HG02885 (cell line): ENCODE results near the gene RGL3.
"Not testable (repeated sequence)": the region's sequence is repeated elsewhere in the genome, so short reads cannot be mapped to it uniquely, and the experiment has no call there.

Source experiments
- ATAC-seq: cut with Tn5 transposase; IDR thresholded peaks from one replicate; pipeline ENCODE4 v1.9.1; 2021; ENCODE audit warnings: mild to moderate bottlenecking; ENCODE audit not compliant: unreplicated experiment, poor library complexity

RGL3 gene

GRCh38 chr19:11418549-11419506, at the start of gene RGL3:
TSS of gene RGL3 (minus strand) at chr19:11419314. CDS start at chr19:11419278, 36 bp downstream.
- ATAC-seq: no peak

- ATAC-seq: not testable (repeated sequence)
Observed at GRCh38 chr19:11468266-11468845, 49.2 kb upstream of the RGL3 start.

DNA sequence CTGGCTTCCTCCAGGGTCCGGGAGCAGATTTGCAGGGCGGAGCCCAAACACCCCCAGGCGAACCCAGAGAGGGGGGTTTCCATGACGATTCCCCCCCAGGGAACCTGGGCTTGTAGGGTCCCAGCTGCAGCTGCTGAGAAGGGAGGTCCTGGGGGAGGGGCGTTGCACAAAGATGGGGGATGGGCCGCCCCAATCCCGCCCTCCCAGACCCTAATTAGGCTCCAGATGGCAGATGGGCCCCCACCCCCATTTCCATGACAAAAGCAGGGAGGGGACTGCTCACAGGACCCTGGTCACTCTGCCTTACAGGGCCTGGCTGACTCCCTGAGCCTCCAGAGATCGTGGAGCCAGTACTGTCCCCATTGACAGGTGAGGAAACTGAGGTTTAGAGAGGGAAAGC, 46.5 kb upstream of the RGL3 start:
- no peak for ATAC-seq

GRCh38 chr19:11464333-11465265, 45.5 kb upstream of the RGL3 start:
- no peak for ATAC-seq

GRCh38 chr19:11463391-11463790, 44.3 kb upstream of the RGL3 start:
- no peak for ATAC-seq

DNA sequence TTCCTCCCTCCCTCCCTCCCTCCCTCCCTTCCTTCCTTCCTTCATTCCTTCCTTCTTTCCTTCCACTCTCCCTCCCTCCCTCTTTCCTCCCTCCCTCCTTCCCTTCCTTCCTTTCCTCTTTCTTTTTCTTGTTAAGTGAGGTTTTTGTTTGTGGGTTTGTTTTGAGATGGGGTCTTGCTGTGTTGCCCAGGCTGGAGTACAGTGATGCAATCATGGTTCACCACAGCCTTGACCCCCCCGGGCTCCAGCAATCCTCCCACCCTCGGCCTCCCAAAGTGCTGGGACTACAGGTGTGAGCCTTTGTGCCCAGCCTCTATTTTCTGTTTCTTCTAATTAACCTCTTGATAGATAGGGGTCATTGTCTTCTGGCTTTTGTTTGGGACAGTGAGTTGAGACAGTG, 42.3 kb upstream of the RGL3 start:
- ATAC-seq: no peak

DNA sequence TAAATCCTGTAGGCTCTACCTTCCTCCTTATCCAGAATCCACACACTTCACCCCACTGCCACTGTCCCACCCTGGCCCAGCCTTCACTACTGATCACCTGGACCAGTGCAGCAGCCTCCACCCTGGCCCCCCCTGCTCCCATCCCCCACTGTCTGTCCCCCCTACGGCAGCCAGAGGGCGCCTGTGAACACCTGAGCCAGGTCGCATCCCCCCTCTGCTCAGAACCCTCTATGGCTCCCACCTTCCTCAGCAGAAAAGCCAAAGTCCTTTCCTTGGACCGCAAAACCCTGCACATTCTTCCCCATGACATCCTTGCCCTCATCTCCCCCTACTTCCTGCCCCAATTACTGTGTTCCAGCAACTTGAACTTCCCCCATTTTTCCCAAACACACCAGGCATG, 41.1 kb upstream of the RGL3 start:
- no peak for ATAC-seq

- not testable (repeated sequence) for ATAC-seq
Observed at GRCh38 chr19:11458912-11459311, 39.8 kb upstream of the RGL3 start.

- no peak for ATAC-seq
Observed at GRCh38 chr19:11458236-11458900, 39.3 kb upstream of the RGL3 start.

DNA sequence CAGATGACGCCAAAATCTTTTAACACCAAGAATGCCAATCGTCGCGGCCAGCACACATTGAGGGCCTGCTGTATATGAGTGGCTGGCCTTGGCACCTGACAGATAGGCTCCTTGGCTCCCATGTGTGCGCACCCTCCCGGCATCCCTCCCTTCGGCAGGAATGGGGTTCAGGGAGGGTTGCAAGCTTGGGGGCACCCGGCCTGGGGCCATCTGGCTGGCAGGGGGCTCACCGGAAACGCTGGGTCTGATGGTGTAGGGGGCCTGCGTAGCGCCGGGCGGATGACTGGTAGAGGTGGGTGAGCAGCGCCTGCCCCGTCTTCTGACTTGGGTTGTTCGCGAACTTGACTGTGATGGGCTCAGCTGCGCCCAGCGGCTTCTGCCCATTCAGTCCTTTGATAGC, 38.7 kb upstream of the RGL3 start:
- ATAC-seq: no peak

DNA sequence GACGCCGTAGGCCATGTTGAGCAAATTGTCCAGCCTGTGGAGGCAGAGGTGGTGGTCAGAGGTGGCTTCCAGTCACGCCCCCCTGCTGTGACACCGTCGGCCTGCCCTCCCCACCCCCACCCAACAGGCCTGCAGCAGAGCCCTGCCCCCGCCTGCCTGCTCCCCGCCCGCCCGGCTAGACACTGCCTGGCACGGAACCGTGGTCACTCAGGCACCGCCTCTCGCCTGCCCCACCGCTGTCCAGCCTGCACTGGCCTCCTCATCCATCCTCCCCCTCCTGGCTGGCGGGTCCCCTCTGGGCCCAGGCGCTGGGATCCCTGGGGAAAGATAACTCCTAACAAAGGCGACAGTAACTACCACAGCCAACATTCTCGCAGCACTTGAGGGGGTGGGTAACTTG, 38.0 kb upstream of the RGL3 start:
- ATAC-seq: no peak

- no peak for ATAC-seq
Observed at GRCh38 chr19:11456659-11457058, 37.5 kb upstream of the RGL3 start.

- ATAC-seq: not testable (repeated sequence)
Observed at GRCh38 chr19:11455233-11455554, 36.1 kb upstream of the RGL3 start.

- ATAC-seq: no peak
Observed at GRCh38 chr19:11453468-11454341, 34.6 kb upstream of the RGL3 start.

DNA sequence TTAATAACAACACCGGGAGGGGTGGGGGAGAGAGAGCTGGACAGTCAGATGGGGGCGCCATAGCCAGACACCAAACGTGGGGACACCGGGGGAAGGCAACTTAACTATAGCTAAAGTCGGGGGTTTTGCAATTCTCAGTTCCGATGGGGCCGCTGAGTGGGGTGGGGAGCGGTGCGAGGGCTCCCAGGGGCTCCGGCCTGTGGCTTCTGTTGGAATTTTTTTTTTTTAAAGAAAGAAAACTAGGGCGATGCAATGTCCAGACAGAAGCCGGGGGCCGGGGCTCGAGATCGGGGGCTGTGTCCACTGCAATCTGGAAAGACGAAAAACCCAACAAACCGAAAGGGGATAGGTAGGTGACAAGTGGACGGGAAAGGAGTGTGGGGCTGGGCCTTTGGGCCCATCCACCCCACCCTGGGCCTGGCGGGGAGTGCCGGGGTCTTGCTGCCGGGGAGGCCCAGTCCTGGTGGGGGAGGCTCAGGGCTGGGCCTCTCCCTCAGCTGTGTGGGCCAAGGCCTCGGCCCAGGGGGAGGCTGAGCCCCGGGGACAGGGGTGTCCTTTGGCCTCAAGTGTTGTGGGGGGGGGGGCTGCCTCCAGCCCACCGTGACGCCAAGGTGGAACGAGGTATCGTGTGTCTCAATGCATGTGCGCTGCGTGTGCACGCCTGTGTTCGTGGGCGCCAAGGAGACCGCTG, 33.7 kb upstream of the RGL3 start:
- no peak for ATAC-seq

GRCh38 chr19:11451871-11452619, 32.9 kb upstream of the RGL3 start:
- no peak for ATAC-seq

DNA sequence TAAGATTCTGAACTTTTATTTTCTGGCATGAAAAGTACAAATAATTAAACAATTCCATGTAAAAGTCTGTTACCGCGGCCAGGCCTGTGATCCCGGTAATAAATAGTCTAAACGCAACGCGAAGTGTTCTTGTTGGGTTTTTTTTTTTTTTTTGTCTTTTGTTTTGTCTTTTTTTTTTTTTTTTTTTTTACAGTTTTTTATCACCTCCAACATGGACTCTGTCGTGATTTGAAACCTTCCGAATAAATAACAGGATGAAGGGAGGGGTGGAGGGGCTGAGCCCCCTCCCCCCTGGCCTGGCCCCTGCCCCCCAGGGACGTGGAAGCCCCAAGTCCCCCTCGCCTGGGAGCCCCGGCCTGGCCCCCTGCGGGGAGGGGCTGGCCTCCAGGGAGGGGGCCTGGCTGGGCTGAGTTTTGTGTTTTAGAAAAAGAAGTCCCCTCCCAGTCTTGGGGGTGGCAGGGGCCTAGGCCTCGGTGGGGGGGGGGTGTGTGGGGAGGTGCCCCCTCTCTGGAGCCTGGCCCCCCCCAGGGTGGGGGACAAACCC, 32.3 kb upstream of the RGL3 start:
- ATAC-seq: no peak
